Smooth muscle cell (in vitro differentiated cells): ENCODE measurements around the gene CTIF. TPM values are rescaled to one million over a fixed set of nuclear protein-coding genes. Genes with fewer than 3 reads are reported as not detected.

Experiments used
- DNase-seq: peaks from one replicate; lab custom pipeline; 2025; ENCODE audit not compliant: unreplicated experiment; lab: John Stamatoyannopoulos, UW
- H2AFZ ChIP-seq: fragments of 200-600 bp; sonication (generic); 2 replicates; pipeline ENCODE4 v1.6.0; 2016; ENCODE audit warnings: antibody characterized with exemption, low read depth, mild to moderate bottlenecking
- H3F3A ChIP-seq: fragments of 200-600 bp; sonication (generic); 2 replicates; pipeline ENCODE4 v1.6.0; 2017; ENCODE audit warnings: antibody characterized with exemption, low read depth
- H3K27ac ChIP-seq: fragments of 200-600 bp; sonication (generic); 2 replicates; pipeline ENCODE4 v1.5.1; 2016; ENCODE audit warnings: low read depth, mild to moderate bottlenecking
- H3K27me3 ChIP-seq: fragments of 200-600 bp; sonication (generic); 2 replicates; pipeline ENCODE4 v1.6.1; 2016; ENCODE audit warnings: low read depth, mild to moderate bottlenecking
- H3K36me3 ChIP-seq: fragments of 200-600 bp; sonication (generic); 2 replicates; pipeline ENCODE4 v1.5.1; 2016; ENCODE audit warnings: low read depth
- H3K4me1 ChIP-seq: fragments of 200-600 bp; sonication (generic); 2 replicates; pipeline ENCODE4 v1.5.1; 2016; ENCODE audit warnings: low read depth
- H3K4me2 ChIP-seq: fragments of 200-600 bp; sonication (generic); 2 replicates; pipeline ENCODE4 v1.6.0; 2016; ENCODE audit warnings: mild to moderate bottlenecking
- H3K4me3 ChIP-seq: fragments of 200-600 bp; sonication (generic); 2 replicates; pipeline ENCODE4 v1.5.1; 2016; ENCODE audit warnings: mild to moderate bottlenecking
- H3K79me2 ChIP-seq: fragments of 200-600 bp; sonication (generic); 2 replicates; pipeline ENCODE4 v1.6.0; 2016; ENCODE audit warnings: low read depth, mild to moderate bottlenecking
- H3K9ac ChIP-seq: fragments of 200-600 bp; sonication (generic); 2 replicates; pipeline ENCODE4 v1.6.0; 2016; ENCODE audit warnings: low read depth
- H3K9me3 ChIP-seq: fragments of 200-600 bp; sonication (generic); replicated peaks from 2 replicates; pipeline ENCODE4 v1.5.1; 2016; ENCODE audit warnings: low read depth
- H4K20me1 ChIP-seq: fragments of 200-600 bp; sonication (generic); 2 replicates; pipeline ENCODE4 v1.6.0; 2016; ENCODE audit warnings: low read depth
- WGBS: methylation state at CpG from one replicate; pipeline ENCODE4 v1.1.7; 2016; ENCODE audit warnings: low lambda C conversion rate; 5-methylcytosine and 5-hydroxymethylcytosine counted together
- polyA plus RNA-seq: library from polyadenylated mRNA; unstranded; fragments of >200 nt; fragmentation: Nextera tagmentation; extraction: Ambion mirVana; gene quantifications from 2 replicates; pipeline ENCODE4 v1.2.1, GENCODE V29; 2016
- total RNA-seq: library from RNA; depleted of rRNA; stranded (reverse); fragments of >200 nt; gene quantifications from 2 replicates; pipeline ENCODE4 v1.2.3, GENCODE V29; 2014
- TF ChIP-seq, protein P1 (sequence below): fragments of 200-600 bp; sonication (generic); IDR thresholded peaks from 2 replicates; pipeline ENCODE4 v1.5.1; 2017; ENCODE audit warnings: borderline replicate concordance, mild to moderate bottlenecking, antibody characterized with exemption; ENCODE audit not compliant: insufficient read depth, poor library complexity, severe bottlenecking

Gene CTIF
- total and polyA plus RNA-seq, 2 experiments from 2014 or later, result 22.2 to 25.3 TPM

GRCh38 chr18:48705043-48705442 lies 166.2 kb downstream of the CTIF start:
- peaks cover 18% of the 10 kb centered on the region for H3K79me2 ChIP-seq
- H3K4me3 ChIP-seq, result no peak overlapping the region
- no peak overlapping the region for H2AFZ ChIP-seq
- no peak overlapping the region for H3K27ac ChIP-seq
- WGBS, result 99% methylated on average over 7 of the region's 7 CpGs
- no peaks in the 10 kb centered on the region for H3K36me3 ChIP-seq
- H3K9me3 ChIP-seq, result no peaks in the 10 kb centered on the region
- H3K4me2 ChIP-seq, result no peak overlapping the region
- H3K27me3 ChIP-seq, result no peaks in the 10 kb centered on the region
- no peaks in the 10 kb centered on the region for H4K20me1 ChIP-seq
- TF ChIP-seq, protein P1, sequence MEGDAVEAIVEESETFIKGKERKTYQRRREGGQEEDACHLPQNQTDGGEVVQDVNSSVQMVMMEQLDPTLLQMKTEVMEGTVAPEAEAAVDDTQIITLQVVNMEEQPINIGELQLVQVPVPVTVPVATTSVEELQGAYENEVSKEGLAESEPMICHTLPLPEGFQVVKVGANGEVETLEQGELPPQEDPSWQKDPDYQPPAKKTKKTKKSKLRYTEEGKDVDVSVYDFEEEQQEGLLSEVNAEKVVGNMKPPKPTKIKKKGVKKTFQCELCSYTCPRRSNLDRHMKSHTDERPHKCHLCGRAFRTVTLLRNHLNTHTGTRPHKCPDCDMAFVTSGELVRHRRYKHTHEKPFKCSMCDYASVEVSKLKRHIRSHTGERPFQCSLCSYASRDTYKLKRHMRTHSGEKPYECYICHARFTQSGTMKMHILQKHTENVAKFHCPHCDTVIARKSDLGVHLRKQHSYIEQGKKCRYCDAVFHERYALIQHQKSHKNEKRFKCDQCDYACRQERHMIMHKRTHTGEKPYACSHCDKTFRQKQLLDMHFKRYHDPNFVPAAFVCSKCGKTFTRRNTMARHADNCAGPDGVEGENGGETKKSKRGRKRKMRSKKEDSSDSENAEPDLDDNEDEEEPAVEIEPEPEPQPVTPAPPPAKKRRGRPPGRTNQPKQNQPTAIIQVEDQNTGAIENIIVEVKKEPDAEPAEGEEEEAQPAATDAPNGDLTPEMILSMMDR, result no peak
- DNase-seq, result no peak
- no peak overlapping the region for H3K9ac ChIP-seq
- H3F3A ChIP-seq, result no peaks in the 10 kb centered on the region
- peaks cover 3% of the 10 kb centered on the region for H3K4me1 ChIP-seq

- H3K4me1 ChIP-seq, result peaks cover 3% of the 10 kb centered on the region
- H4K20me1 ChIP-seq, result no peaks in the 10 kb centered on the region
- H3K4me2 ChIP-seq, result no peak overlapping the region
- DNase-seq, result no peak
- no peak overlapping the region for H2AFZ ChIP-seq
- TF ChIP-seq, protein P1, result no peak
- H3K9ac ChIP-seq, result no peak overlapping the region
- H3K9me3 ChIP-seq, result no peaks in the 10 kb centered on the region
- no peak overlapping the region for H3K4me3 ChIP-seq
- no peak overlapping the region for H3K27ac ChIP-seq
- H3K27me3 ChIP-seq, result no peaks in the 10 kb centered on the region
- peaks cover 20% of the 10 kb centered on the region for H3K79me2 ChIP-seq
- WGBS, result 95% methylated on average over 11 of the region's 11 CpGs
- H3F3A ChIP-seq, result no peaks in the 10 kb centered on the region
- no peaks in the 10 kb centered on the region for H3K36me3 ChIP-seq
These were observed 166.7 kb downstream of the CTIF start for GRCh38 chr18:48705531-48705930.

GRCh38 chr18:48706731-48707130 lies 167.9 kb downstream of the CTIF start:
- DNase-seq, result no peak
- Histone ChIP-seq H3K36me3 (no peaks in the 10 kb centered on the region), H3K9ac (no peak overlapping the region), H3K4me2 (no peak overlapping the region), H3K79me2 (peaks cover 17% of the 10 kb centered on the region), H3F3A (peaks cover 5% of the 10 kb centered on the region), H3K27me3 (no peaks in the 10 kb centered on the region), H4K20me1 (no peaks in the 10 kb centered on the region), H2AFZ (no peak overlapping the region), H3K9me3 (no peaks in the 10 kb centered on the region), H3K4me1 (peaks cover 3% of the 10 kb centered on the region), H3K27ac (peak overlapping the region; percentile 19), H3K4me3 (no peak overlapping the region)
- WGBS, result 80% methylated on average over 5 of the region's 5 CpGs
- TF ChIP-seq, protein P1, result no peak

DNA sequence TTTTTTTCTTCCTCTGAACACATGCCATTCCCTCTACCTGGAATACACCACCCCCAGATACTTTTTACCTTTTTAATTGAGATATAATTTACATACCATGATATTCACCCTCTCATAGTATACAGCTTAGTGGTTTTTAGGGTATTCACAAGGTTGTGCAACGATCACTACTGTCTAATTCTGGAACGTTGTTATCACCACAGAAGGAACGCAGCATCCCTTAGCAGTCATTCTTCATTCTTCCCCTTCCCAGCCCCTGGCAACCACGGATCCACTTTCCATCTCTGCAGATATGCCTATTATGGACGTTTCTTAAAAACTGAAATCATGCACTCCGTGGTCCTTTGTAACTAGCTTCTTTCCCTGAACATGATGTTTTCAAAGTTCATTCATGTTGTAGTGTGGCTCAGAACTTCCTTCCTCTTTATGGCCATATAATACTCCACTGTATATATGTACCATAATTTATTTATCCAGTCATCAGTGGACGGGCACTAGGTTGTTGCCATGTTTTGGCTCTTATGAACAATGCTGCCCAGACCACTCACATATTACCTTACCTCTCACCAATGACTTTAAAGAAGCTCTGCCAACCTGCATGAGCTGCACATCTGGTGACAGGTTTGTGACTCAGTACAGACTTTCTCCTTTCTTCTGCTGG lies 168.9 kb downstream of the CTIF start:
- Histone ChIP-seq H3K27ac (peak overlapping the region; percentile 19), H4K20me1 (no peaks in the 10 kb centered on the region), H3K4me2 (no peak overlapping the region), H3K79me2 (peaks cover 17% of the 10 kb centered on the region), H3K27me3 (no peaks in the 10 kb centered on the region), H3K36me3 (no peaks in the 10 kb centered on the region), H3K9me3 (no peaks in the 10 kb centered on the region), H3K4me3 (no peak overlapping the region), H3F3A (peaks cover 12% of the 10 kb centered on the region), H2AFZ (no peak overlapping the region), H3K9ac (no peak overlapping the region), H3K4me1 (peaks cover 9% of the 10 kb centered on the region)
- TF ChIP-seq, protein P1, result no peak
- WGBS, result 71% methylated on average over 7 of the region's 7 CpGs
- DNase-seq, result no peak
